D341Med (cell line): ENCODE results near the gene KRT72.

ENCODE experiments used
- DNase-seq: peaks from one replicate; pipeline ENCODE4 v3.0.0; 2012; ENCODE audit warnings: low spot score

KRT72 gene

GRCh38 chr12:52630008-52630500 lies 28.8 kb upstream of the KRT72 start:
- DNase-seq, result peak; percentile 4

- peak; percentile 22 for DNase-seq
These were observed 28.2 kb upstream of the KRT72 start for GRCh38 chr12:52629281-52630007.

- DNase-seq, result peak; percentile 6
These were observed 27.6 kb upstream of the KRT72 start for GRCh38 chr12:52628841-52629240.

- DNase-seq, result peak; percentile 1
These were observed 26.8 kb upstream of the KRT72 start for GRCh38 chr12:52628111-52628507.

GRCh38 chr12:52627395-52628110 lies 26.3 kb upstream of the KRT72 start:
- DNase-seq, result peak; percentile 1

- DNase-seq, result peak; percentile 7
These were observed 21.1 kb upstream of the KRT72 start for GRCh38 chr12:52622349-52622748.

- DNase-seq, result no peak
These were observed 17.6 kb upstream of the KRT72 start for GRCh38 chr12:52618866-52619265.

- DNase-seq, result no peak
These were observed 17.0 kb upstream of the KRT72 start, which contains the start of gene KRT73 for GRCh38 chr12:52618216-52618615. KRT73 (minus strand) TSS chr12:52618559; CDS start chr12:52618524, 35 bp downstream.

- no peak for DNase-seq
These were observed 16.1 kb upstream of the KRT72 start for GRCh38 chr12:52617403-52617785.

- DNase-seq, result no peak
These were observed 15.6 kb upstream of the KRT72 start for GRCh38 chr12:52616680-52617402.

- DNase-seq, result peak; percentile 15
These were observed 14.6 kb upstream of the KRT72 start for GRCh38 chr12:52615912-52616311.

GRCh38 chr12:52615208-52615868 lies 14.1 kb upstream of the KRT72 start:
- DNase-seq, result peak; percentile 5

GRCh38 chr12:52614381-52615207 lies 13.3 kb upstream of the KRT72 start:
- DNase-seq, result peak; percentile 13

- DNase-seq, result peak; percentile 6
These were observed 12.2 kb upstream of the KRT72 start for GRCh38 chr12:52613384-52614030.

GRCh38 chr12:52612431-52613383 lies 11.4 kb upstream of the KRT72 start:
- DNase-seq, result peak; percentile 1

GRCh38 chr12:52611080-52611468 lies 9.8 kb upstream of the KRT72 start:
- DNase-seq, result peak; percentile 8

GRCh38 chr12:52608826-52609630 lies 7.8 kb upstream of the KRT72 start:
- DNase-seq, result no peak

- no peak for DNase-seq
These were observed 6.9 kb upstream of the KRT72 start for GRCh38 chr12:52608161-52608560.

GRCh38 chr12:52607314-52607713 lies 6.1 kb upstream of the KRT72 start:
- no peak for DNase-seq
